AG04450 (cell line): ENCODE data around the gene AATF. TPM values are rescaled to one million over a fixed set of nuclear protein-coding genes. Genes with fewer than 3 reads are reported as not detected.

ENCODE experiments used
- CTCF ChIA-PET: fragments of 300-600, 350-600 bp; formaldehyde crosslinking; extraction: SDS; loops from one replicate; lab custom pipeline; 2022; ENCODE audit warnings: antibody characterized with exemption, inconsistent platforms; lab: Charles Lee
- POLR2A ChIA-PET: fragments of 350-600 bp; formaldehyde crosslinking; extraction: SDS; loops from one replicate; lab custom pipeline; 2021; ENCODE audit warnings: antibody characterized with exemption, inconsistent platforms; lab: Yijun Ruan, JAX
- DNase-seq: peaks from one replicate; pipeline ENCODE4 v3.0.0-alpha.2; 2011; ENCODE audit warnings: low read depth, low spot score
- H3K27ac ChIP-seq: one replicate; pipeline ENCODE4 v1.5.1; 2012; ENCODE audit warnings: low read depth, low read length, control low read depth
- H3K27me3 ChIP-seq: one replicate; pipeline ENCODE4 v1.6.0; 2012; ENCODE audit warnings: low read length; ENCODE audit not compliant: control insufficient read depth, insufficient read depth
- H3K4me3 ChIP-seq: 2 replicates; pipeline ENCODE4 v1.5.1; 2011; ENCODE audit warnings: mild to moderate bottlenecking, low read depth, low read length, control low read depth
- H3K9me3 ChIP-seq: 2 replicates; pipeline ENCODE4 v1.5.1; 2012; ENCODE audit warnings: low read length; ENCODE audit not compliant: control insufficient read depth, insufficient read depth
- polyA plus RNA-seq: library from polyadenylated mRNA; depleted of rRNA; stranded (reverse); fragments of >200 nt; gene quantifications from 2 replicates; pipeline ENCODE4 v1.2.3, GENCODE V29; 2011
- TF ChIP-seq, protein P1 (sequence below): IDR thresholded peaks from 2 replicates; pipeline ENCODE4 v1.5.1; 2011; ENCODE audit warnings: low read depth, low read length, control low read depth, inconsistent platforms

Gene AATF
- polyA plus RNA-seq, 1 experiment, result 16.6 TPM

DNA sequence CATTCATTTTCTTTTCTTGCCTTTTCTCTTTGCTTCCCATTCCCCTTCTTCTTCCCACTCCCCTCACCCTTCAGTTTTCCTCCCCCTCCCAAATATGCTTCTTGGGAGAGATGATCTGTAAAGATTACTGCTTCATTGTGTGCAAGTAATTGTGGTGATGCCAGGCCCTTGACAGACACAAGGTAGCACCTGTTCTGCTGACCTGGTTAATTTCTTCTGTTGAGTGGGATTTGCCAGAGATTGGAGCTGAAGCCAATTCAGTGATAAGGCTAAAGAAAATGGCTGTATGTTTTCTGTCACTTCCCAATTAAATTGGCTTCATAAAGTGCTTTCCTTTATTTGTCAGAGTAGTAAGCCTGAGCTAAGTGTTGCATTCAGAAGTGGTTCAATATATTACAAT is 44.5 kb downstream of the AATF start:
- TF ChIP-seq, protein P1, sequence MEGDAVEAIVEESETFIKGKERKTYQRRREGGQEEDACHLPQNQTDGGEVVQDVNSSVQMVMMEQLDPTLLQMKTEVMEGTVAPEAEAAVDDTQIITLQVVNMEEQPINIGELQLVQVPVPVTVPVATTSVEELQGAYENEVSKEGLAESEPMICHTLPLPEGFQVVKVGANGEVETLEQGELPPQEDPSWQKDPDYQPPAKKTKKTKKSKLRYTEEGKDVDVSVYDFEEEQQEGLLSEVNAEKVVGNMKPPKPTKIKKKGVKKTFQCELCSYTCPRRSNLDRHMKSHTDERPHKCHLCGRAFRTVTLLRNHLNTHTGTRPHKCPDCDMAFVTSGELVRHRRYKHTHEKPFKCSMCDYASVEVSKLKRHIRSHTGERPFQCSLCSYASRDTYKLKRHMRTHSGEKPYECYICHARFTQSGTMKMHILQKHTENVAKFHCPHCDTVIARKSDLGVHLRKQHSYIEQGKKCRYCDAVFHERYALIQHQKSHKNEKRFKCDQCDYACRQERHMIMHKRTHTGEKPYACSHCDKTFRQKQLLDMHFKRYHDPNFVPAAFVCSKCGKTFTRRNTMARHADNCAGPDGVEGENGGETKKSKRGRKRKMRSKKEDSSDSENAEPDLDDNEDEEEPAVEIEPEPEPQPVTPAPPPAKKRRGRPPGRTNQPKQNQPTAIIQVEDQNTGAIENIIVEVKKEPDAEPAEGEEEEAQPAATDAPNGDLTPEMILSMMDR, result no peak
- Histone ChIP-seq H3K27me3 (no peaks in the 10 kb centered on the region), H3K27ac (no peak overlapping the region), H3K9me3 (no peaks in the 10 kb centered on the region), H3K4me3 (no peak overlapping the region)
- ChIA-PET CTCF (interaction anchor here (1.0 to 1.8 kb wide), 4 partner anchors 54 to 390 kb away, joined by 3 to 5 read pairs (median 4); no protein-coding TSS in a partner anchor), POLR2A (no interaction called here)
- no peak for DNase-seq

DNA sequence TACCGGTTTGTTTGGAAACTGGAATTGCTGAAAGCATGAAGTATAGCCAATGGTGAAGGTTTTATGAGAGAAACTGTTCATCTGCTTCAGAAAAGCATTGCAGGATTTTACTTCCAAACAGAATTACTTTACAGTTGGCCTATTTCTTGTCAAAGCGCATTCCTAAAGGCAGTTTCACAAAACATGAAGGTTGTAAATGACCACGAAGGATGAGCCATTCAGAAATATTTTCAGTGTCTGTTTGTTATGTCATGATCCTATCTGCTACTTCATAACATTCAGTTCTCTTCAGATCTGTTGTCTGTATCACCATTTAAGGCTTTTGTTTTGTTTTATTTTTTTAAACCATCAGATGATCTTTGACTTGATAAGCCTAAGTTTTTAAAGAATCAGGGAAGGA is 45.7 kb downstream of the AATF start:
- Histone ChIP-seq H3K27ac (no peak overlapping the region), H3K27me3 (no peaks in the 10 kb centered on the region), H3K4me3 (no peak overlapping the region), H3K9me3 (no peaks in the 10 kb centered on the region)
- ChIA-PET CTCF (interaction anchor here (0.8 to 1.8 kb wide), 2 partner anchors 364 to 391 kb away, joined by 3 to 5 read pairs; no protein-coding TSS in a partner anchor), POLR2A (no interaction called here)
- TF ChIP-seq, protein P1, result no peak
- DNase-seq, result no peak

DNA sequence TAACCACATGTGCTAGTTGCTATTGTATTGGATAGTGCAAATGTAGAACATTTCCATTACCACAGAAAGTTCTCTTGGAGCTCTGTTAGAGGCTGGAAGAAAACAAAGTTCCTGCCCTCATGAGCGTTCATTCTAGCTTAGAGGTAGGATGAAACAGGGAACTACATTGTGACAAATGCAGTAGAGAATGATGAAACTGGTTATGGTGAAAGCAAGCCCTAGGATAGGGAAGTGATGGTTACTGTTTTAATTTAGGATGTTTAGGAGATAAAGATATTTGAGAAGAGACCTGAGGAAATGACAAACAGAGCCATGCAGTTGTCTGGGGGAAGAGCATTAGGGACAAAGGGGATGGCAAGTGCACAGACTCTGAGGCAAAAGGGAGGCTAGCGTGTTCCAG is 50.7 kb downstream of the AATF start:
- no peak for DNase-seq
- no peak overlapping the region for H3K4me3 ChIP-seq
- H3K27me3 ChIP-seq, result no peaks in the 10 kb centered on the region
- POLR2A ChIA-PET, result no interaction called here
- peaks cover 6% of the 10 kb centered on the region for H3K9me3 ChIP-seq
- CTCF ChIA-PET, result no interaction called here
- no peak overlapping the region for H3K27ac ChIP-seq
- TF ChIP-seq, protein P1, result no peak

DNA sequence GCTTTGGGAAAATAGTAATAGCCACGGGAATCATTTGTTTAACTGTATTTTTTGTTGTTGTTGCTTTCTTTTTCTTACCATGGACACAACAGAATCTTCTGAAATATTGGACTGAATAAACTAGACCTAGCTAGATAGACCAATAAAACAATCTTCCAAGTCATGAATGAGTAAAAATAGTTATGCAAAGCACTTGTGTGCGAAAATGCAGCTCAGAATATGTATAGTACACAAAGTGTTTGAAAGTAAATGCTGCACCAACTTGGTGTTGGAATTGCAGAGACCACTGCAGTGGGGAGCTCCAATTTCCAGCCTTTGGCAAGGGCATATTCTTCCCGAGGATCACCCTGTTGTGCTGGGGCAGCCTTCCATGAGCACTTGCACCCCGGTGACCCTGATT is 68.0 kb downstream of the AATF start:
- H3K4me3 ChIP-seq, result no peak overlapping the region
- ChIA-PET POLR2A (interaction anchor here (1.1 kb wide), 1 partner anchor 67 kb away, joined by 4 read pairs; no protein-coding TSS in a partner anchor), CTCF (interaction anchor here (1.5 kb wide), 1 partner anchor 31 kb away, joined by 9 read pairs; no protein-coding TSS in a partner anchor)
- TF ChIP-seq, protein P1, result no peak
- no peaks in the 10 kb centered on the region for H3K27me3 ChIP-seq
- H3K27ac ChIP-seq, result no peak overlapping the region
- DNase-seq, result no peak
- H3K9me3 ChIP-seq, result no peaks in the 10 kb centered on the region

GRCh38 chr17:37017404-37017803 is 68.7 kb downstream of the AATF start:
- Histone ChIP-seq H3K4me3 (no peak overlapping the region), H3K27ac (no peak overlapping the region), H3K27me3 (no peaks in the 10 kb centered on the region), H3K9me3 (no peaks in the 10 kb centered on the region)
- POLR2A ChIA-PET, result interaction anchor here (0.7 to 1.1 kb wide), 2 partner anchors 24 to 68 kb away, joined by 4 read pairs; no protein-coding TSS in a partner anchor
- CTCF ChIA-PET, result interaction anchor here (1.5 kb wide), 1 partner anchor 30 kb away, joined by 9 read pairs; no protein-coding TSS in a partner anchor
- DNase-seq, result no peak
- TF ChIP-seq, protein P1, result no peak
